AG09319 (cell line): ENCODE results near the gene DBH.

ENCODE experiments used
- DNase-seq: peaks from one replicate; pipeline ENCODE4 v3.0.0-alpha.2; 2010; ENCODE audit warnings: low read depth; ENCODE audit errors: extremely low read depth
- TF ChIP-seq, protein P1 (sequence below): IDR thresholded peaks from 2 replicates; pipeline ENCODE4 v1.5.1; 2011; ENCODE audit warnings: low read depth, mild to moderate bottlenecking, inconsistent platforms, low read length, moderate library complexity

The DBH gene

DNA sequence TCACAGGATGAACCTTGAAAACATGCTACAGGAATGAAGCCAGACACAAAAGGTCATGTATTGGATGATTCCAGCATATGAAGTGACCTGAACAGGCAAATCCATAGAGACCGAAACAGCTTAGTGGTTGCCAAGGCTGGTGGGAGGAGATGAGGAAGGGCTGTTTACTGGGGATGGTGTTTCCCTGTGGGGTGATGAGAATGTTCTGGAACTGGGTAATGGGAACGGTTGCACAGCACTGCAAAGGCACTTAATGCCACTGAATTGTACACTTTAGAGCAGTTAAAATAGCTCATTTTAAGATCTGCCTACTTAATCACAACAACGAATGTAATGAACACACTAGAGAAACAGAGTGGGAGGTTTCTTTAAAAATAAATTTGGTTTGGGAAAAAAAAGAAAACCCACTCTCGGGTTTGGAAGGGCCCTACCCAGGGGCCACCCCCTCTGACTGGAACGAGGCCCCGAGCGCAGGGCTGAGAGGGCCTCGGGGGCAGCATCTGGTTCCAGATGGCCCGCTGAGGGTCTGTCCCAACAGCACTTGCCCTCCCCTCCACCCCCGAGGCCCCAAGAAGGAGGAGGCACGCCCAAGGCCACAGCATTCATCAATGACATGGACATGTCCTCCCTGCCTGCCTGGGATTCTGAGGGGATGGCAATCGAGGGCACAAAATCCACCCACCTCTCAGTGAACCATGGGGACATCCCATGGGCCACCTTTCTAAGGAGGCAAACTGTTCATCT, 70.3 kb downstream of the DBH start:
- TF ChIP-seq, protein P1, sequence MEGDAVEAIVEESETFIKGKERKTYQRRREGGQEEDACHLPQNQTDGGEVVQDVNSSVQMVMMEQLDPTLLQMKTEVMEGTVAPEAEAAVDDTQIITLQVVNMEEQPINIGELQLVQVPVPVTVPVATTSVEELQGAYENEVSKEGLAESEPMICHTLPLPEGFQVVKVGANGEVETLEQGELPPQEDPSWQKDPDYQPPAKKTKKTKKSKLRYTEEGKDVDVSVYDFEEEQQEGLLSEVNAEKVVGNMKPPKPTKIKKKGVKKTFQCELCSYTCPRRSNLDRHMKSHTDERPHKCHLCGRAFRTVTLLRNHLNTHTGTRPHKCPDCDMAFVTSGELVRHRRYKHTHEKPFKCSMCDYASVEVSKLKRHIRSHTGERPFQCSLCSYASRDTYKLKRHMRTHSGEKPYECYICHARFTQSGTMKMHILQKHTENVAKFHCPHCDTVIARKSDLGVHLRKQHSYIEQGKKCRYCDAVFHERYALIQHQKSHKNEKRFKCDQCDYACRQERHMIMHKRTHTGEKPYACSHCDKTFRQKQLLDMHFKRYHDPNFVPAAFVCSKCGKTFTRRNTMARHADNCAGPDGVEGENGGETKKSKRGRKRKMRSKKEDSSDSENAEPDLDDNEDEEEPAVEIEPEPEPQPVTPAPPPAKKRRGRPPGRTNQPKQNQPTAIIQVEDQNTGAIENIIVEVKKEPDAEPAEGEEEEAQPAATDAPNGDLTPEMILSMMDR = no peak
- DNase-seq = no peak

DNA sequence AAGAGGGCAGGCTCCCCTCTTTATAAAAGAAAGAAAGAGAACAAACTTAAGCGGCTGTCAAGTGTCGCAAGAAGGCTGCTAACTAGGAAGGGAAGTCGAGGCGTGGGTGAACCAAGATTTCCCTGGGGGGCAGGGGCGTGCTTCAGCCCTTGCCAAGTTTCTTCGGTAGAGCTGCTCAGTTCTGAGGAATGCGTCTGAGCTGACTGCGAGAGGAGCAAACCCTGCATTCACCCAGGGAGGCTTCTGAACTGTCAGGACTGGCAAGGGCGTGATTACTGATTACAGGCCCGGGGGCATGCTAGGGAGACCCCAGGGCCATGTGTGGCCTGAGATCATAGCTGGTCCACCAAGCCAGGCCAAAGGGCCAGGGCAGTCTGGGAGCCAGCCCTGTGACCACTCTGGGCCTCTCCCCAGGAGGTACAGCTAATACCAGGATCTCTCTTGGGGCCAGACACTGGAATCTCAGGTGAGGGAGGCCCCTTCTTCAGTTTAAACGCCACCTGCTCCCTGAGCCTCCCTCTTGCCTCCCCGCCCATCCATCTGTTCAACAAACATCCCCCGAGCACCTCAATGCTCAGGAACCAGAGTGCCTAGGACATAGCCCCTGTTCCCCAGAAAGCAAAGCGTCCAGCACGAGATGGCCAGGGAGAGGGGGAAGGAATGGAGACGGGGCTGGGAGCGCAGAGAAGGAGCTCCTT, 71.1 kb downstream of the DBH start:
- TF ChIP-seq, protein P1 = no peak
- DNase-seq = no peak

DNA sequence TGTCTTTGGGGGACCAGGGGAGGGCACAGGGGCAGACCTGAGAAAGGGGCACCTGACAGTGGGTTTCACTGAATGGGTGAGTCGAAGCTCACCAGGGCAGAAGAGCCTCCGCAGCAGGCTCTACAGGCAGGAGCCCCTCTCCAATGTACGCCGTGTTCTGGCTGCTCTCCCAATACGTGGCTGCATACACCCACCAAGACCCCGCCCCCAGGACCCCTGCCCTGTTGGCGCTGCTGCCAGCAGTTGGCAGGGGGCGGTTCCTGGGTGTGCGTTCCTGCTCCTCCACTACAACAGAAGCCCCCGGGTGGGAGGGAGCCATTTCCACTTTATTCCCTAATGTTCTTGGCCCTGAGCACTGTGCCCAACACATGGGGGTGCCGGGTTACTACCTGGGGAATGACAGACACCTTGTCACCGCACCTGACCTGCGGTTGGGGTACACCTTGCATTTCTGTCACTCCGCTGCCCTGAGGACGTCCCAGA, 71.6 kb downstream of the DBH start:
- TF ChIP-seq, protein P1 = no peak
- DNase-seq = no peak

DNA sequence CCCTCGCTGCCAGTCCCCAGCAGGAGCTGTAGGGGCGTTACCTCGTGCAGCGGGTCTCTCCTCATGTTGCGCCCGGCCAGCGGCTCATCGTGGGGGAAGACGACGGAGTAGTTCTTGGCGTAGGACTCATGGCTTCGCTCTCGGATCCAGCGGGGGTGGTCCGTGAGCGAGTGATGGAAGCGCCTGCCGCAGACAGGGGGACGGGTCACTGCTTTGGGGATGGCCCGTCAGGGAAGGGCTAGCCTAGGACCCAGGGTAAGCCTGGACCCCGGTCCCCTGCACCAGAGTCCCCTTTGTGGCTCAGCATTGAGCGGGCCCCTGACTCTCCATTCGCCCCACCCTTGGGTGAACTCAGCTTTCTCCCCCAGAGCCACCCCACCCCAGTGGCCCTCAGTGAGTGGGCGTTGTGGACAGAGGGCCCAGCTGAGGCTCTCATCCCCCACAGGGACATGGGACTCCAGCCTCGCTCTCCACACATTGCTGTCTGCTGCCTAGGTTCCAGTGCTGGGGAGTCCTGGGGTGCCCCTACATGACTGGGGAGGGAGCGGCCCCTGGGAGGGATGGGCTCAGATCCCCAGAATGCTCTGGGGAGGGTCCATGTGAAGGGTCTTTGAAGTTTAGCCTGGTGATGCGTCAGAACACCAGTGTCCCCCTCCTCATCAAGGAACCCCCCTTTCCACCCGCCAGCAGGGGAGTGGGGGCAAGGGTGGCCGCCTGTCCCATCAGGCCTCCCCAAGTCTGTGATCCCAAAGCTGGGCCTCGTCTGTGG, 72.3 kb downstream of the DBH start:
- TF ChIP-seq, protein P1 = no peak
- no peak for DNase-seq
